Measurements from ENCODE around the gene POSTN. TPM values are rescaled to one million over a fixed set of nuclear protein-coding genes. Genes with fewer than 3 reads are reported as not detected.

POSTN gene
- total RNA-seq, 1 experiment from 2014 or later = 0.33 TPM

GRCh38 chr13:37534181-37534580 is 64.4 kb downstream of the POSTN start:
- Histone ChIP-seq H2BK12ac (ENCODE audit: insufficient read length, low read depth, low read length) (no peak overlapping the region), H3T11ph (ENCODE audit: low read length) (no peak overlapping the region), H2BK120ac (ENCODE audit: low read depth, low read length, poor library complexity, severe bottlenecking) (no peak overlapping the region), H3K27me3 (ENCODE audit: insufficient read depth, low read length) (no peaks in the 10 kb centered on the region; the same call in 1 of the 2 replicates), H3K23me2 (ENCODE audit: insufficient read length, low read depth, low read length, poor library complexity, severe bottlenecking) (no peaks in the 10 kb centered on the region), H4K20me1 (ENCODE audit: control insufficient read depth, insufficient read depth, insufficient read length) (no peaks in the 10 kb centered on the region), H2AK5ac (ENCODE audit: insufficient read length, low read length) (no peak overlapping the region), H3K23ac (ENCODE audit: insufficient read length, low read depth, low read length) (no peak overlapping the region), H3K9me3 (ENCODE audit: control insufficient read depth, low read depth, low read length) (no peaks in the 10 kb centered on the region), H4K8ac (replicated peaks; ENCODE audit: insufficient read length, low read depth, low read length) (no peak overlapping the region), H4K5ac (ENCODE audit: insufficient read length, low read depth, low read length) (no peak overlapping the region), H3K14ac (ENCODE audit: insufficient read depth, low read length) (no peak overlapping the region), H2BK15ac (ENCODE audit: low read depth, low read length) (no peak overlapping the region), H4K91ac (ENCODE audit: insufficient read length, low read depth, low read length) (no peak overlapping the region), H3K79me2 (ENCODE audit: insufficient read depth, low read length) (no peaks in the 10 kb centered on the region), H3K56ac (ENCODE audit: insufficient read length, low read depth, low read length) (no peak overlapping the region), H3K18ac (ENCODE audit: insufficient read length, low read depth, low read length) (no peak overlapping the region), H2AFZ (ENCODE audit: low read length) (no peak overlapping the region), H2BK5ac (ENCODE audit: insufficient read length, low read length) (no peak overlapping the region), H3K9ac (ENCODE audit: extremely low read depth, insufficient read length, low read length) (no peak overlapping the region), H3K27ac (ENCODE audit: insufficient read length, low read depth, low read length) (no peak overlapping the region), H3K79me1 (ENCODE audit: insufficient read depth, low read depth, low read length, poor library complexity, severe bottlenecking) (no peaks in the 10 kb centered on the region), H3K4me1 (ENCODE audit: insufficient read depth, low read length) (no peaks in the 10 kb centered on the region), H3K4ac (ENCODE audit: low read depth, low read length) (no peak overlapping the region), H2BK20ac (ENCODE audit: low read depth, low read length, poor library complexity, severe bottlenecking) (no peak overlapping the region), H3K4me2 (ENCODE audit: insufficient read depth, insufficient read length, low read length) (no peak overlapping the region)
- Mint-ChIP-seq H3K9me3 (peaks cover 6 to 7% of the 10 kb centered on the region in 2 experiments), H3K4me1 (peaks cover 6 to 8% of the 10 kb centered on the region in 2 experiments; a peak in 3 of 4 replicates), H3K4me3 (no peak overlapping the region), H3K27me3 (ENCODE audit: low read depth) (no peaks in the 10 kb centered on the region), H3K27ac (no peak overlapping the region; a peak in 1 of 7 replicates), H3K36me3 (ENCODE audit: insufficient read depth in 1 of 3, low read depth in 3 of 3) (peaks cover 0 to 7% (median 5%) of the 10 kb centered on the region in 3 experiments; a peak in 4 of 7 replicates)
- WGBS (ENCODE audit: extremely low coverage, insufficient read length, low lambda C conversion rate) = no CpG with 5 or more reads among the region's 3 CpGs
- DNase-seq = no peak
- TF ChIP-seq CTCF (conservative IDR thresholded peaks at IDR 0.05) = no peak

All from H9 (cell line).